Ascending aorta (tissue), 2 donors: ENCODE measurements around the gene MYB. TPM values are rescaled to one million over a fixed set of nuclear protein-coding genes. Genes with fewer than 3 reads are reported as not detected.

ENCODE experiments used
- DNase-seq, 2 donors: peaks; one replicate each; pipeline ENCODE4 v3.0.0-alpha.2; 2019; ENCODE audit warnings: low spot score in 2 of 2
- H3K27ac ChIP-seq, 2 donors: fragments of 200-600 bp; sonication (generic); one replicate each; pipeline ENCODE4 v1.5.1; 2016 to 2017; ENCODE audit warnings: mild to moderate bottlenecking in 1 of 2
- H3K27me3 ChIP-seq: fragments of 200-600 bp; sonication (generic); one replicate; pipeline ENCODE4 v1.5.1; 2017
- H3K36me3 ChIP-seq, 2 donors: fragments of 200-600 bp; sonication (generic); one replicate each; pipeline ENCODE4 v1.5.1; 2016
- H3K4me1 ChIP-seq, 2 donors: fragments of 200-600 bp; sonication (generic); one replicate each; pipeline ENCODE4 v1.5.1; 2016 to 2017; ENCODE audit warnings: mild to moderate bottlenecking in 1 of 2
- H3K4me3 ChIP-seq, 2 donors: fragments of 200-600 bp; sonication (generic); one replicate each; pipeline ENCODE4 v1.5.1; 2016 to 2017; ENCODE audit warnings: mild to moderate bottlenecking in 1 of 2
- H3K9me3 ChIP-seq, 2 donors: fragments of 200-600 bp; sonication (generic); one replicate each; pipeline ENCODE4 v1.5.1; 2016
- intact Hi-C: fragments of 100-400 bp; cut with DNase I; formaldehyde crosslinking; loops from one replicate; pipeline ENCODE4 v1.15.1; 2023
- total RNA-seq: library from RNA; depleted of rRNA; stranded (reverse); fragments of >200 nt; gene quantifications from one replicate; pipeline ENCODE4 v1.1.0, GENCODE V29; 2016
- TF ChIP-seq, protein P1 (sequence below), 3 experiments: fragments of 200-600 bp in 2 of 3; fragments of 450-650 bp in 1 of 3; sonication (generic) in 2 of 3; IDR thresholded peaks; one replicate each; pipeline ENCODE4 v1.5.1; 2016 to 2019; ENCODE audit warnings: antibody characterized with exemption in 3 of 3, mild to moderate bottlenecking in 1 of 3, moderate library complexity in 1 of 3

The MYB gene
- total RNA-seq, 1 donor from 2014 or later = not detected

DNA sequence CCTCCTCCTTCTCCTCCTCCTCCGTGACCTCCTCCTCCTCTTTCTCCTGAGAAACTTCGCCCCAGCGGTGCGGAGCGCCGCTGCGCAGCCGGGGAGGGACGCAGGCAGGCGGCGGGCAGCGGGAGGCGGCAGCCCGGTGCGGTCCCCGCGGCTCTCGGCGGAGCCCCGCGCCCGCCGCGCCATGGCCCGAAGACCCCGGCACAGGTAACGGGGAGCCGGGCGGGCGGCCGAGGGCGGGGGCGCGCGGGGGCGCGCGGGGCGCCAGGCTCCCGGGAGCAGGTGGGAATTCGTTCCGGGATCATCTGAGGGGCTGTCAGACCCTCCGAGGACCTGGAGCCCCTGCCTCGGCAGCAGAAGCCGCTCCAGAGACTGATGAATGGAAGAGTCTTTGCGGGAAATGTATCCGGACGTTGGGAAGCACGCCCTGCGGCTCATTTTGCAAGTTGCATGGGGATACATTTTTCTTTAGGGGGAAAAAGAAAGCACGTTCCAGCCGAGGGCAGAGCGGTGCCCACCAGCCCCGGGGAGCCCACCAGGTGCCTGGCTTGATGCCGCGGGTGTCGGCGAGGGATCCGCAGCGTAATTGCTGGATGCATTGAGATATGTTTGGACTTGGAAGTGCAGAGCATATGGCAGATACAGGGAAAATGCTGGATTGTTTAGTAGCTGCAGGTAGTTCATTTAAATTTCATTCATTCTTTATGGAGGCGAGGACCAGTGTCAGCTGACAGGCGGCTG, 394 bp downstream of the MYB start:
- Histone ChIP-seq H3K27ac (no peak overlapping the region), H3K9me3 (no peaks in the 10 kb centered on the region), H3K4me1 (peaks cover 14 to 18% of the 10 kb centered on the region in 2 donors), H3K4me3 (peak overlapping the region; percentile 68 to 86), H3K36me3 (no peaks in the 10 kb centered on the region), H3K27me3 (peaks cover 8% of the 10 kb centered on the region)
- TF ChIP-seq, protein P1, sequence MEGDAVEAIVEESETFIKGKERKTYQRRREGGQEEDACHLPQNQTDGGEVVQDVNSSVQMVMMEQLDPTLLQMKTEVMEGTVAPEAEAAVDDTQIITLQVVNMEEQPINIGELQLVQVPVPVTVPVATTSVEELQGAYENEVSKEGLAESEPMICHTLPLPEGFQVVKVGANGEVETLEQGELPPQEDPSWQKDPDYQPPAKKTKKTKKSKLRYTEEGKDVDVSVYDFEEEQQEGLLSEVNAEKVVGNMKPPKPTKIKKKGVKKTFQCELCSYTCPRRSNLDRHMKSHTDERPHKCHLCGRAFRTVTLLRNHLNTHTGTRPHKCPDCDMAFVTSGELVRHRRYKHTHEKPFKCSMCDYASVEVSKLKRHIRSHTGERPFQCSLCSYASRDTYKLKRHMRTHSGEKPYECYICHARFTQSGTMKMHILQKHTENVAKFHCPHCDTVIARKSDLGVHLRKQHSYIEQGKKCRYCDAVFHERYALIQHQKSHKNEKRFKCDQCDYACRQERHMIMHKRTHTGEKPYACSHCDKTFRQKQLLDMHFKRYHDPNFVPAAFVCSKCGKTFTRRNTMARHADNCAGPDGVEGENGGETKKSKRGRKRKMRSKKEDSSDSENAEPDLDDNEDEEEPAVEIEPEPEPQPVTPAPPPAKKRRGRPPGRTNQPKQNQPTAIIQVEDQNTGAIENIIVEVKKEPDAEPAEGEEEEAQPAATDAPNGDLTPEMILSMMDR (IDR thresholded peaks at IDR 0.05) = no peak
- intact Hi-C loops = loop anchor here (10.0 kb wide), 1 partner anchor 127 kb away; the partner anchor contains the start of gene HBS1L
- DNase-seq = peak in 1 of 2 donors; percentile 62

DNA sequence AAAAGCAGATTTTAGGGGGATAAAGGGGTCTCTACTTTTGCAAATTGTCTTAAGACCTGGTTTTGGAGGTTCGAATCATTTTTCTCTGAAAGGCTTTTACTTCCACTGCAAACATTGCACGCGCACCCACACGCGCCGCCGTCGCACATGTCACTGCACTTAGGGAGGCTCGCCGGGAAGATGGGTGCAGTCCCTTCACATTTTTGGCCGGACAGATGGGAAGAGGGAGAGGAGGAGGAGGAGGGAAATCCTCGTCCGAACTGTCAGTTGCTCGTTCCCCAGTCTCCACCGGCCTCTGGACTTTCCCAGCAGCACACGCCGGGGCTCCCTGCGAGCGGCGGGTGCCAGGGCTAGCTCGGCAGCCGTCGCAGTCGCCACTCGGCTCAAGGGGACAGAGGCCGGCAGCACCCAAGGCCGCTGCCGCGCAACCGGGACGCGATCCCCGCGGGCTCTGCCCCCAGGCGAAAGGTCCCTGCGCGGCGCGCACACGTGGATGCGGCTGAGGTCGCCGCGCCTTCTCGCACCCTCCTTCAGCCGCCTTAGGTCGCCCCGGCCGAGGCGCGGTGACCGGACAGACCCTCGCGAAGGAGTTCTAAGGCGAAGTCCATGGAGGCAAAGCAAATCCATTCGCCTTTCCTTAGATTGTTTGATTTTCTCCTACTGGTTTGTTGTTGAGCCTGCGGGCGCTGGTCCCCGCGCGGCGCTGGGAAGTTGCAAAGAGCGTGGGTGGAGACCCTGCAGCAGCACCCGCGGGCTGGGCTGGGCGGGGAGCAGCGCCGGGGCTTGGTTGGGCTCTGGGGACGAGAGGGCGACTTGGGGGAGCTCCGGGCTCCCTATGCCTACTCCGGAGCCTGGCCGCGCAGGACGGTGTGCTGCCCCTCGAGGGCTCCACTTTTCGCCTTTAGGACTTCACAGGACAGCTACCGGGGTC, 1.2 kb downstream of the MYB start:
- intact Hi-C loops = loop anchor here (10.0 kb wide), 1 partner anchor 128 kb away; the partner anchor contains the start of gene HBS1L
- no peak for DNase-seq
- H3K4me3 ChIP-seq = peak overlapping the region; percentile 68 to 86
- H3K27ac ChIP-seq = no peak overlapping the region
- peaks cover 14 to 18% of the 10 kb centered on the region in 2 donors for H3K4me1 ChIP-seq
- TF ChIP-seq, protein P1 (IDR thresholded peaks at IDR 0.05) = no peak
- H3K36me3 ChIP-seq = no peaks in the 10 kb centered on the region
- H3K27me3 ChIP-seq = peaks cover 8% of the 10 kb centered on the region
- H3K9me3 ChIP-seq = no peaks in the 10 kb centered on the region

DNA sequence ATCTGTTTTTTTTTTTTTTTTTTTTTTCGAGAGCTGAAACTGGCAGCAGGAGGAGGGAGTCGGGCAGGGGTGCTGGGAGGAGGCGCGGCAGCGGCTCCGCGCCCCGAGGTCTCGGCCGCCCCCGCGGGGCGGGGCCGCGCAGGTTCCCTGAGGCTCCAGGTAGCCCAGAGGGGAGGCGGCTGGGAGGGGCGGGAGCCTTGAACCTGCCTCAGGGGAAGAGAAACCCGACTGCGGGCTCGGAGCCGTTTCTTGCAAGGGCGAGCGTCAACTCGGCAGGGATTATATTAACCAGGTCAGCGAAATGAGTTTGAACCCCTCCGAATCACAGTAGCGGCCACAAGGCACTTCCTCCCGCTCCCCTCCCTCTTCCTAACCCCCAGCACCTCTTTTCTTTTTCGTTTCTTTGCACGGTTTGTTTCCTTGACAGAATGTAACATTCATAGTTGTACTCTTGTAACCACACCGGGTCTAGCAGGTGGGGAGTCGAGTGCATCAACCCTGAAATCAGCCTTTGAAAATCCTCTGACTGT, 2.0 kb downstream of the MYB start:
- Histone ChIP-seq H3K4me1 (peaks cover 14 to 18% of the 10 kb centered on the region in 2 donors), H3K27ac (no peak overlapping the region), H3K4me3 (peak overlapping the region; percentile 68 to 86), H3K9me3 (no peaks in the 10 kb centered on the region), H3K27me3 (peaks cover 8% of the 10 kb centered on the region), H3K36me3 (no peaks in the 10 kb centered on the region)
- no peak for DNase-seq
- intact Hi-C loops = loop anchor here (10.0 kb wide), 1 partner anchor 128 kb away; the partner anchor contains the start of gene HBS1L
- TF ChIP-seq, protein P1 (IDR thresholded peaks at IDR 0.05) = no peak

DNA sequence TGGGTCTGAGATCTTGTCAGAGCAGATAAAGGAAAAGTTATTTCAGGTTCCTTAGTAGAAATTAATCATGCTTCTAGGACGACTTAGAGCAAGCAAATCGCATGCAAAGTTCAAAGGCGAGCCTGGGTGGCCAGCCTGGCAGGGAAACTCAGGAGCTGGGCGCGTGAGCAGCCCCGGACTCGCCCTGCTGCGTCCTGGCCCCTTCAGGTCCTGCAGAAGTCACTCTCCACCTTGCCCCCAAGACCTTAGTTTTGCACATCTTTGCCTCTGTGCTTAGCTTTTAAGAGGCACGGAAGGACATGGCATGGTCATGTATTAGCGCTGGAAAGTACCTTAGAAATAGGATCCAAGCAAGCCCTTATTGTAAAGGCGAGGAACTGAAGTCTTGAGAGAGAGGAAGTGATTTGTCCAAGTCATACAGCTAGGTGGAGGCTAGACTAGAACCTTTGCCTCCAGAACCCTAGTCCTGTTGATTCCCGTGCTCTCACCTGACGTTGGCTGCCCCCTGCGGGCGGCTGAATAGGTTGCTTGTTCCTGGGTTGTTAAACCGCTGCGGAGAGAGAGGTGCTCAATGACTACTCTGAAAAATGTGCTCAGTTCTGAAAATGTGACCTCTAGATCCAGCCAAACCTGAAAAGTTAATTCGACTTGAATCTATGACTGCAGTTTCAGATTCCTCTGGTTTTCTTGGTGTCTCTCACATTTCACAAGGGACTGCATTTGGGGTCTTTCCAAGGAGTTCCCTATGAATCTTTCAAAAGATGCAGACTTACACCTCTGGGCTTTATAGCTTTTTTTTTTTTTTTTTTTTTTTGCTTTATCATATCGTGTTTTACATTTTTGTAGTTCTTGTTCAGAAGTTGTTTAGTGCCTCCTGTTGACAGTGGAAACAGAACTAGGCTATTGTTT, 2.7 kb downstream of the MYB start:
- Histone ChIP-seq H3K27ac (no peak overlapping the region), H3K36me3 (no peaks in the 10 kb centered on the region), H3K27me3 (peaks cover 8% of the 10 kb centered on the region), H3K4me3 (peak overlapping the region; percentile 68 to 86), H3K4me1 (peaks cover 14 to 18% of the 10 kb centered on the region in 2 donors), H3K9me3 (no peaks in the 10 kb centered on the region)
- DNase-seq = no peak
- intact Hi-C loops = loop anchor here (10.0 kb wide), 1 partner anchor 129 kb away; the partner anchor contains the start of gene HBS1L
- TF ChIP-seq, protein P1 (IDR thresholded peaks at IDR 0.05) = peak in 1 of 3 experiments; percentile 26
